SU-DHL-6 (cell line): ENCODE data around the gene CFHR4.
"Not testable (repeated sequence)": the region's sequence is repeated elsewhere in the genome, so short reads cannot be mapped to it uniquely, and the experiment has no call there.

Experiments used
- H2AFZ ChIP-seq: fragments of 200-600 bp; sonication (generic); 2 replicates; pipeline ENCODE4 v1.6.1; 2014; ENCODE audit warnings: low read depth, mild to moderate bottlenecking, moderate library complexity, mixed read lengths, antibody characterized with exemption, low read length; ENCODE audit not compliant: severe bottlenecking
- H3F3A ChIP-seq: fragments of 200-600 bp; shearing (Covaris generic); 2 replicates; pipeline ENCODE4 v1.6.0; 2016; ENCODE audit warnings: antibody characterized with exemption, mild to moderate bottlenecking; ENCODE audit not compliant: insufficient read depth
- H3K27ac ChIP-seq: fragments of 200-600 bp; sonication (generic); 2 replicates; pipeline ENCODE4 v1.5.1; 2016; ENCODE audit warnings: low read depth, mild to moderate bottlenecking, low read length, moderate library complexity, mixed read lengths
- H3K27me3 ChIP-seq: fragments of 200-600 bp; sonication (generic), shearing (Covaris generic); 2 replicates; pipeline ENCODE4 v1.6.0; 2014; ENCODE audit warnings: mild to moderate bottlenecking, low read length
- H3K36me3 ChIP-seq: fragments of 200-600 bp; sonication (generic); 2 replicates; pipeline ENCODE4 v1.6.1; 2014; ENCODE audit warnings: mild to moderate bottlenecking, low read length, mixed read lengths
- H3K4me2 ChIP-seq: fragments of 300-600, 200-600 bp; shearing (Covaris generic), sonication (generic); 2 replicates; pipeline ENCODE4 v1.6.0; 2014; ENCODE audit warnings: low read length, low read depth, mild to moderate bottlenecking; ENCODE audit not compliant: poor library complexity, severe bottlenecking
- H3K4me3 ChIP-seq: fragments of 200-600 bp; sonication (generic); 2 replicates; pipeline ENCODE4 v1.5.1; 2014; ENCODE audit warnings: antibody characterized with exemption, low read length, mild to moderate bottlenecking, mixed read lengths; ENCODE audit not compliant: insufficient read depth, poor library complexity, severe bottlenecking
- H3K79me2 ChIP-seq: fragments of 200-600 bp; sonication (generic); 2 replicates; pipeline ENCODE4 v1.6.1; 2014; ENCODE audit warnings: mild to moderate bottlenecking, low read length, moderate library complexity; ENCODE audit not compliant: insufficient read depth
- H3K9ac ChIP-seq: fragments of 200-600 bp; sonication (generic); 2 replicates; pipeline ENCODE4 v1.7.0; 2014; ENCODE audit warnings: mild to moderate bottlenecking, low read length
- H3K9me2 ChIP-seq: fragments of 200-600 bp; sonication (generic); replicated peaks from 2 replicates; pipeline ENCODE4 v1.6.1; 2014; ENCODE audit warnings: low read length; ENCODE audit not compliant: insufficient read depth
- H3K9me3 ChIP-seq: fragments of 200-600 bp; sonication (generic); 2 replicates; pipeline ENCODE4 v1.6.1; 2014; ENCODE audit warnings: low read length, mixed read lengths; ENCODE audit not compliant: insufficient read depth
- H4K20me1 ChIP-seq: fragments of 200-600 bp; sonication (generic); 2 replicates; pipeline ENCODE4 v1.6.1; 2014; ENCODE audit warnings: low read depth, mild to moderate bottlenecking, antibody characterized with exemption, low read length, moderate library complexity, mixed read lengths
- CTCF ChIP-seq: fragments of 200-600 bp; sonication (generic); IDR thresholded peaks from one replicate; pipeline ENCODE4 v1.5.1; 2017; ENCODE audit warnings: antibody characterized with exemption, mild to moderate bottlenecking, low read length, moderate library complexity; ENCODE audit not compliant: insufficient read depth, poor library complexity, severe bottlenecking
- EZH2phosphoT487 ChIP-seq: fragments of 200-600 bp; sonication (generic), shearing (Covaris generic); conservative IDR thresholded peaks from 2 replicates; pipeline ENCODE4 v1.6.1; 2018; ENCODE audit warnings: mild to moderate bottlenecking, antibody characterized with exemption, low read length, moderate library complexity, mixed read lengths

Gene CFHR4

GRCh38 chr1:196933531-196934189 is 45.8 kb downstream of the CFHR4 start:
- no peaks in the 10 kb centered on the region for H3K79me2 ChIP-seq
- no peaks in the 10 kb centered on the region for H4K20me1 ChIP-seq
- no peaks in the 10 kb centered on the region for H3K27me3 ChIP-seq
- no peaks in the 10 kb centered on the region for H3K9me2 ChIP-seq
- no peak overlapping the region for H2AFZ ChIP-seq
- H3K9me3 ChIP-seq = no peaks in the 10 kb centered on the region
- no peak overlapping the region for H3K27ac ChIP-seq
- no peaks in the 10 kb centered on the region for H3F3A ChIP-seq
- no peak overlapping the region for H3K4me3 ChIP-seq
- no peak overlapping the region for H3K4me2 ChIP-seq
- no peak for TF ChIP-seq EZH2phosphoT487
- TF ChIP-seq CTCF = no peak
- H3K9ac ChIP-seq = no peak overlapping the region
- no peaks in the 10 kb centered on the region for H3K36me3 ChIP-seq

GRCh38 chr1:196941474-196941873 is 53.6 kb downstream of the CFHR4 start:
- H3K9me3 ChIP-seq, H3F3A ChIP-seq, H3K79me2 ChIP-seq, H3K4me2 ChIP-seq, H2AFZ ChIP-seq, H3K9ac ChIP-seq, H3K4me3 ChIP-seq, H3K9me2 ChIP-seq, H4K20me1 ChIP-seq, H3K27ac ChIP-seq, H3K27me3 ChIP-seq, H3K36me3 ChIP-seq: not testable (repeated sequence)

DNA sequence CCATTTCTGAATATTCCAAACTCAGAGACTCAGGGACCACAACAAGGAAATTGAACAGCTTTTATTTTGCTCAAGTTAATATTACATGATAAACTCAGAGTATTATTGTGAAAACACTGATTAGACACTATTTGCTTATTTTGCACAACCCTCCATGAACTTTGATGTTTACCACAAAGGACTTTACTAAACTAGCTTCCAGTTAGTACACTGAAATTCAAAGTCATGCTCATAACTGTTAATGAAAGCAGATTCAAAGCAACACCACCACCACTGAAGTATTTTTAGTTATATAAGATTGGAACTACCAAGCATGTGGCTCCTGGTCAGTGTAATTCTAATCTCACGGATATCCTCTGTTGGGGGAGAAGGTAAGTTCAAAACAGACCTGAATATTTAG is 55.7 kb downstream of the CFHR4 start, which contains the start of gene CFHR2:
Gene CFHR2 (plus strand): TSS at position 171 of the 400 bp plus-strand sequence. CDS start 143 bp downstream, at position 314.
- H3K27ac ChIP-seq, H3F3A ChIP-seq, H3K9me3 ChIP-seq, H3K9me2 ChIP-seq, H3K79me2 ChIP-seq, H3K36me3 ChIP-seq, H3K4me3 ChIP-seq, H3K27me3 ChIP-seq, H3K4me2 ChIP-seq, H4K20me1 ChIP-seq, H3K9ac ChIP-seq, H2AFZ ChIP-seq: not testable (repeated sequence)

DNA sequence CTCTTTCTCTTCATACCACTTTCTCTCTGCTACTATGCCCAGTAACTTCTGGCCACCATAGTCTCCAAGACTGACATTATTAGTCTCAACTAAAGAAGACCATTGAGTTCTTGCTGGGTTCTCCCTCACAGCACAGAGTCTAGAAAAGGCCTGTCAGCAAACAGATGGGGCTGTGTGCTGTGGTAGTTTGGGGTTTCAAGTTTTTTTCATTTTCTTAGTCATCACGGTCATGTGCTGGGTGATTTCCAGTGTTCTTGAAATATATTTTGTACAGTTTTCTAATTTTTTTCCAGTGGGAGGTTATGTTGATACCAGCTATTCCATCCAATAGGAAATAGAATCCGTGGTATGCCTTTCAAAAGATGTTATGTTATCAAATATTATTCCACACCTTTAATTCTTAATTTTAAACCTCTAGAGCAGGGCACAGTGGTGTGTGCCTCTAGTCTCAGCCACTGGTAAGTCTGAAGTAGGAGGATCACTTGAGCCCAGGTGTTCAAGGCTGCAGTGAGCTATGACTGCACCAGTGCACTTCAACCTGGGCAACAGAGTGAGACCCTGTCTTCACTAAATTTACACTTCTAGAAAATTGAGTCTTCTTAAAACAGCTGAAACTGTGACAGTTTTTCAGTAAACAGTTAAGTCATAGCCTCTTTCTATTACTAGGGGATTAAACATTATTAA is 64.0 kb downstream of the CFHR4 start:
- no peaks in the 10 kb centered on the region for H3K36me3 ChIP-seq
- H3K79me2 ChIP-seq = no peaks in the 10 kb centered on the region
- no peak overlapping the region for H3K27ac ChIP-seq
- no peak for TF ChIP-seq CTCF
- TF ChIP-seq EZH2phosphoT487 = no peak
- H2AFZ ChIP-seq = peak overlapping the region; percentile 64
- H3K9me2 ChIP-seq = no peaks in the 10 kb centered on the region
- no peaks in the 10 kb centered on the region for H3F3A ChIP-seq
- H3K9me3 ChIP-seq = no peaks in the 10 kb centered on the region
- no peak overlapping the region for H3K4me2 ChIP-seq
- no peaks in the 10 kb centered on the region for H4K20me1 ChIP-seq
- no peak overlapping the region for H3K4me3 ChIP-seq
- H3K9ac ChIP-seq = no peak overlapping the region
- no peaks in the 10 kb centered on the region for H3K27me3 ChIP-seq
